HG02678 (cell line): ENCODE data around the gene LCT.
A peak's percentile ranks its signal among the peaks of the same experiment; 100 is the strongest.
"Not testable (repeated sequence)": the region's sequence is repeated elsewhere in the genome, so short reads cannot be mapped to it uniquely, and the experiment has no call there.

Source experiments
- ATAC-seq: cut with Tn5 transposase; IDR thresholded peaks from one replicate; pipeline ENCODE4 v1.9.1; 2021; ENCODE audit warnings: mild to moderate bottlenecking, moderate library complexity; ENCODE audit not compliant: unreplicated experiment

Gene LCT

GRCh38 chr2:135798275-135798705 is 38.7 kb downstream of the LCT start:
- ATAC-seq: no peak

GRCh38 chr2:135797497-135798274 is 39.3 kb downstream of the LCT start:
- peak; percentile 73 for ATAC-seq

GRCh38 chr2:135796606-135797005 is 40.4 kb downstream of the LCT start:
- ATAC-seq: no peak

- not testable (repeated sequence) for ATAC-seq
Measured at GRCh38 chr2:135795641-135796040, 41.3 kb downstream of the LCT start.

GRCh38 chr2:135792401-135793150 is 44.4 kb downstream of the LCT start:
- no peak for ATAC-seq

- no peak for ATAC-seq
Measured at GRCh38 chr2:135791418-135792190, 45.4 kb downstream of the LCT start.

GRCh38 chr2:135790423-135790822 is 46.6 kb downstream of the LCT start:
- ATAC-seq: no peak

GRCh38 chr2:135786823-135787222 is 50.2 kb downstream of the LCT start:
- ATAC-seq: no peak

- no peak for ATAC-seq
Measured at GRCh38 chr2:135785032-135785431, 52.0 kb downstream of the LCT start.

GRCh38 chr2:135783439-135783838 is 53.5 kb downstream of the LCT start:
- no peak for ATAC-seq

- no peak for ATAC-seq
Measured at GRCh38 chr2:135782231-135782630, 54.8 kb downstream of the LCT start.

GRCh38 chr2:135776367-135776766 is 60.6 kb downstream of the LCT start:
- ATAC-seq: no peak

- no peak for ATAC-seq
Measured at GRCh38 chr2:135775420-135775819, 61.6 kb downstream of the LCT start.

GRCh38 chr2:135773917-135774316 is 63.1 kb downstream of the LCT start:
- ATAC-seq: no peak

- ATAC-seq: no peak
Measured at GRCh38 chr2:135773319-135773718, 63.7 kb downstream of the LCT start.

GRCh38 chr2:135768863-135769262 is 68.1 kb downstream of the LCT start:
- no peak for ATAC-seq

- ATAC-seq: no peak
Measured at GRCh38 chr2:135762530-135762929, 74.5 kb downstream of the LCT start.

- ATAC-seq: no peak
Measured at GRCh38 chr2:135762022-135762421, 75.0 kb downstream of the LCT start.

GRCh38 chr2:135756692-135757091 is 80.3 kb downstream of the LCT start:
- no peak for ATAC-seq

GRCh38 chr2:135755573-135755972 is 81.4 kb downstream of the LCT start:
- no peak for ATAC-seq

GRCh38 chr2:135745545-135745944 is 91.4 kb downstream of the LCT start:
- no peak for ATAC-seq
